Activated CD8-positive, alpha-beta memory T cell treated with anti-CD3 and anti-CD28 coated beads, Interleukin-2, amount 50 U/mL, for 4 hours (primary cell): ENCODE data around the gene SMIM30.

ENCODE experiments used
- DNase-seq: peaks from one replicate; pipeline ENCODE4 v3.0.0-alpha.2; 2020

SMIM30 gene

GRCh38 chr7:113099284-113099919 is 19.0 kb downstream of the SMIM30 start:
- DNase-seq: no peak

GRCh38 chr7:113094517-113095249 is 23.7 kb downstream of the SMIM30 start:
- DNase-seq: no peak

GRCh38 chr7:113093561-113093960 is 24.8 kb downstream of the SMIM30 start:
- DNase-seq: no peak

GRCh38 chr7:113092762-113093161 is 25.6 kb downstream of the SMIM30 start:
- no peak for DNase-seq

- DNase-seq: no peak
Measured at GRCh38 chr7:113087071-113087998, 31.0 kb downstream of the SMIM30 start.

GRCh38 chr7:113086431-113086888 is 31.9 kb downstream of the SMIM30 start, which contains the start of gene GPR85:
Gene GPR85 (minus strand): TSS chr7:113086827. CDS start chr7:113084721, 2,106 bp downstream.
- DNase-seq: peak; percentile 12

- DNase-seq: no peak
Measured at GRCh38 chr7:113085781-113086390, 32.5 kb downstream of the SMIM30 start.

- DNase-seq: no peak
Measured at GRCh38 chr7:113084496-113085172, 33.7 kb downstream of the SMIM30 start.

GRCh38 chr7:113083816-113084495 is 34.4 kb downstream of the SMIM30 start:
- no peak for DNase-seq

GRCh38 chr7:113083132-113083815 is 35.1 kb downstream of the SMIM30 start:
- DNase-seq: no peak

GRCh38 chr7:113078331-113078730 is 40.0 kb downstream of the SMIM30 start:
- DNase-seq: no peak

GRCh38 chr7:113076703-113077102 is 41.7 kb downstream of the SMIM30 start:
- DNase-seq: no peak

GRCh38 chr7:113071465-113071864 is 46.9 kb downstream of the SMIM30 start:
- no peak for DNase-seq
